ENCODE measurements around the gene C12orf56. TPM values are rescaled to one million over a fixed set of nuclear protein-coding genes. Genes with fewer than 3 reads are reported as not detected.

The C12orf56 gene
- total and polyA plus RNA-seq, 2 donors (not counting 3 experiments of a cell fraction or from before 2014, with no cell fraction given), result 0.06 TPM; not detected in 1

DNA sequence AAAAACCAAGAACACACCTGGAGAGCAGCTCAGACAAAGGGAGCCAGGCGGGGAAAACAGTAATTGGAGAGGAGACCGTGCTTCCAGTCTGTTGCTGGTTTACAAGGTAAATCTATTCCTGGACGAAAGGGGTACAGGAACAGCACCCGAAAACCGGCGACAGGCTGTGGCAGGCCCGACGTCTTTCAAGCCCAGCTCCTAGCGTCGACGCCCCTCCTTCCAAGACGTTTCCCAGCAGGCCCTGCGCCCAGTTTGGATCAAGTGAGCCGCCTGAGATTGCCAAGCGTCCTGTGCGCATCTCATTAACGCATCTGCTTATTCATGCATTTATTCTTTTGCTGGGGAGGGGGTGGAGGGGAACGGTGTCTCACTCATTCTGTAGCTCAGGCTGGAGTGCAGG lies 1.4 kb downstream of the C12orf56 start:
- H2AFZ ChIP-seq (ENCODE audit: low read depth, low read length), result no peak overlapping the region
- TF ChIP-seq FOS (IDR thresholded peaks at IDR 0.05; ENCODE audit: borderline replicate concordance, insufficient read depth, low read length), result no peak
- TF ChIP-seq POLR2AphosphoS5 (IDR thresholded peaks at IDR 0.05; ENCODE audit: insufficient read depth, low read depth, low read length), result no peak
- no peak for TF ChIP-seq POLR2A (IDR thresholded peaks at IDR 0.05; ENCODE audit: low read depth, low read length)
- TF ChIP-seq EZH2 (IDR thresholded peaks at IDR 0.05; ENCODE audit: borderline replicate concordance, low read depth, low read length, severe bottlenecking), result no peak
- no peak for TF ChIP-seq JUN (IDR thresholded peaks at IDR 0.05; ENCODE audit: borderline replicate concordance, insufficient read depth, insufficient read length, low read depth)
- TF ChIP-seq, protein P1, sequence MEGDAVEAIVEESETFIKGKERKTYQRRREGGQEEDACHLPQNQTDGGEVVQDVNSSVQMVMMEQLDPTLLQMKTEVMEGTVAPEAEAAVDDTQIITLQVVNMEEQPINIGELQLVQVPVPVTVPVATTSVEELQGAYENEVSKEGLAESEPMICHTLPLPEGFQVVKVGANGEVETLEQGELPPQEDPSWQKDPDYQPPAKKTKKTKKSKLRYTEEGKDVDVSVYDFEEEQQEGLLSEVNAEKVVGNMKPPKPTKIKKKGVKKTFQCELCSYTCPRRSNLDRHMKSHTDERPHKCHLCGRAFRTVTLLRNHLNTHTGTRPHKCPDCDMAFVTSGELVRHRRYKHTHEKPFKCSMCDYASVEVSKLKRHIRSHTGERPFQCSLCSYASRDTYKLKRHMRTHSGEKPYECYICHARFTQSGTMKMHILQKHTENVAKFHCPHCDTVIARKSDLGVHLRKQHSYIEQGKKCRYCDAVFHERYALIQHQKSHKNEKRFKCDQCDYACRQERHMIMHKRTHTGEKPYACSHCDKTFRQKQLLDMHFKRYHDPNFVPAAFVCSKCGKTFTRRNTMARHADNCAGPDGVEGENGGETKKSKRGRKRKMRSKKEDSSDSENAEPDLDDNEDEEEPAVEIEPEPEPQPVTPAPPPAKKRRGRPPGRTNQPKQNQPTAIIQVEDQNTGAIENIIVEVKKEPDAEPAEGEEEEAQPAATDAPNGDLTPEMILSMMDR (IDR thresholded peaks at IDR 0.05; ENCODE audit: extremely low read depth in 1 of 2, insufficient read depth in 1 of 2, low read depth in 1 of 2, low read length in 2 of 2), result no peak
- no peak for TF ChIP-seq MYC (IDR thresholded peaks at IDR 0.05; ENCODE audit: low read depth, low read length)
- no peak for TF ChIP-seq GATA2 (IDR thresholded peaks at IDR 0.05; ENCODE audit: insufficient read depth, insufficient read length, low read depth, low read length)
- TF ChIP-seq, protein P2, sequence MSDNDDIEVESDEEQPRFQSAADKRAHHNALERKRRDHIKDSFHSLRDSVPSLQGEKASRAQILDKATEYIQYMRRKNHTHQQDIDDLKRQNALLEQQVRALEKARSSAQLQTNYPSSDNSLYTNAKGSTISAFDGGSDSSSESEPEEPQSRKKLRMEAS (IDR thresholded peaks at IDR 0.05; ENCODE audit: insufficient read depth, insufficient read length), result no peak
- H3K79me2 ChIP-seq (ENCODE audit: control insufficient read depth, insufficient read depth, low read length), result no peaks in the 10 kb centered on the region
- H4K20me1 ChIP-seq (replicated peaks; ENCODE audit: control insufficient read depth, extremely low read depth, insufficient read depth, low read length), result no peaks in the 10 kb centered on the region
- dilution Hi-C loops (cut with MboI; ENCODE audit: extremely low pct_ligation_motif_present, low sequenced_read_pairs) (no loop called here), intact Hi-C loops (cut with micrococcal nuclease) (no loop called here)
- no peaks in the 10 kb centered on the region for H3K9me1 ChIP-seq (replicated peaks; ENCODE audit: control insufficient read depth, extremely low read depth, insufficient read depth, low read length)
- no peak overlapping the region for H3K4me3 ChIP-seq (replicated peaks in 1 of 3; ENCODE audit: insufficient read depth in 1 of 3, low read depth in 1 of 3, low read length in 3 of 3)
- no TSS peak for BruUV-seq (replicated peaks)
- no peak for FAIRE-seq
- no peak for DNase-seq (ENCODE audit: low read depth, low spot score)
- H3K4me1 ChIP-seq (ENCODE audit: control insufficient read depth, extremely low read depth, insufficient read depth, low read length), result peaks cover 4% of the 10 kb centered on the region
- no peaks in the 10 kb centered on the region for H3K9me3 ChIP-seq (replicated peaks; ENCODE audit: control insufficient read depth, insufficient read depth, low read length)
- POLR2A ChIA-PET, result no interaction called here
- H3K4me2 ChIP-seq (ENCODE audit: insufficient read depth, low read length), result no peak overlapping the region
- no peak overlapping the region for H3K27ac ChIP-seq (ENCODE audit: insufficient read depth, low read depth, low read length)
- H3K36me3 ChIP-seq (ENCODE audit: control insufficient read depth in 2 of 2, extremely low read depth in 1 of 2, insufficient read depth in 2 of 2, low read length in 2 of 2), result no peaks in the 10 kb centered on the region
- CTCF ChIA-PET, result interaction anchor here (1.0 to 1.9 kb wide), 2 partner anchors 550 to 563 kb away, joined by 3 to 6 read pairs; no protein-coding TSS in a partner anchor
- H3K27me3 ChIP-seq (ENCODE audit: control insufficient read depth in 2 of 2, insufficient read depth in 2 of 2, low read length in 2 of 2), result peaks cover 3 to 5% of the 10 kb centered on the region in 2 experiments
- no peak overlapping the region for H3K9ac ChIP-seq (replicated peaks; ENCODE audit: extremely low read depth, insufficient read depth, low read length)
